Adrenal gland (tissue), 12 donors: ENCODE data around the gene CAPN2. TPM values are rescaled to one million over a fixed set of nuclear protein-coding genes. Genes with fewer than 3 reads are reported as not detected.

Experiments used
- DNase-seq, 7 donors: peaks; one replicate each; pipeline ENCODE4 v3.0.0-alpha.2; 2019 to 2020
- H3K27ac ChIP-seq, 5 donors: fragments of 200-600 bp; sonication (generic) in 4 of 5; 1 replicate in 3 of 5; 2 replicates in 2 of 5; pipeline versions ENCODE4 v1.5.1 to v1.8.0; 2016 to 2020; ENCODE audit warnings: mild to moderate bottlenecking in 1 of 5
- H3K27me3 ChIP-seq: fragments of 200-600 bp; 2 replicates; pipeline ENCODE4 v1.8.0; 2021
- H3K36me3 ChIP-seq, 2 donors: fragments of 200-600 bp; replicated peaks in 1 of 2; 1 replicate in 1 of 2; 2 replicates in 1 of 2; pipeline versions ENCODE4 v1.5.1 to v1.8.0; 2018 to 2022
- H3K4me1 ChIP-seq, 2 donors: fragments of 200-600 bp; replicated peaks in 1 of 2; 1 replicate in 1 of 2; 2 replicates in 1 of 2; pipeline versions ENCODE4 v1.5.1 to v1.8.0; 2018 to 2021
- H3K4me3 ChIP-seq, 4 donors: fragments of 200-600 bp; sonication (generic) in 3 of 4; one replicate each; pipeline ENCODE4 v1.5.1; 2016 to 2018
- H3K9me3 ChIP-seq, 3 donors: fragments of 200-600 bp; sonication (generic) in 1 of 3; replicated peaks in 1 of 3; 1 replicate in 2 of 3; 2 replicates in 1 of 3; pipeline versions ENCODE4 v1.5.1 to v1.8.0; 2016 to 2021
- CTCF ChIP-seq, 6 experiments: fragments of 450-650 bp in 4 of 6; fragments of 200-600 bp in 2 of 6; sonication (generic) in 1 of 6; IDR thresholded peaks; 1 replicate in 5 of 6; 2 replicates in 1 of 6; pipeline versions ENCODE4 v1.5.1 to v1.8.0; 2016 to 2021; ENCODE audit warnings: antibody characterized with exemption in 6 of 6, mild to moderate bottlenecking in 2 of 6, moderate library complexity in 1 of 6
- POLR2A ChIP-seq, 2 donors: fragments of 450-650 bp; IDR thresholded peaks; one replicate each; pipeline ENCODE4 v1.6.1; 2017; ENCODE audit warnings: antibody characterized with exemption in 2 of 2, mild to moderate bottlenecking in 2 of 2, moderate library complexity in 1 of 2
- WGBS, 4 donors: extraction: QIAGEN DNeasy Blood & Tissue Kit in 2 of 4; methylation state at CpG; one replicate each; pipeline versions ENCODE4 v1.1.5 to v1.1.7; 2013 to 2017; 5-methylcytosine and 5-hydroxymethylcytosine counted together
- intact Hi-C, 2 donors: fragments of 100-400 bp; cut with DNase I; formaldehyde crosslinking; loops; one replicate each; pipeline versions ENCODE4 v1.14.1 to v1.15.0; 2022 to 2023
- polyA plus RNA-seq, 3 donors: library from polyadenylated mRNA; stranded (reverse); fragments of 200-250 nt in 2 of 3; fragments of 350-450 nt in 1 of 3; fragmentation: Illumina TruSeq in 1 of 3; extraction: RNeasy Lipid Tissue Mini Kit (QIAGEN cat#74804) in 1 of 3; gene quantifications; one replicate each; pipeline ENCODE4 v1.2.3, GENCODE V29; 2013 to 2014
- total RNA-seq, 9 donors: library from RNA; depleted of rRNA in 4 of 9; stranded (reverse); fragments of >200 nt in 4 of 9; fragments of 120-200 nt in 1 of 9; fragmentation: NEBNext Ultra II Directional in 1 of 9; extraction: Animal tissue kit (Norgen Biotek cat#: 25700) in 1 of 9; gene quantifications; one replicate each; pipeline versions ENCODE4 v1.1.0 to v1.2.4, GENCODE V29; 2013 to 2023
- donor health status: healthy with polysubstance abuse.
- donor health status: Bipolar disorder and iron deficiency.
- donor health status: DM: yes; HTN: yes; CAD: no.
- donor health status: DM: no; HTN: no; CAD: no.
- donor health status: DM: no; HTN: no; CAD: no.
- donor health status: DM: yes; HTN: yes; CAD: no.

The CAPN2 gene
- total and polyA plus RNA-seq, 12 donors, result 110 to 366 (median 199) TPM

- no peaks in the 10 kb centered on the region for H3K36me3 ChIP-seq
- H3K4me1 ChIP-seq, result peaks cover 26 to 40% of the 10 kb centered on the region in 2 donors
- WGBS, 4 donors, result 61 to 80% (median 62%) methylated on average over 12 of the region's 12 CpGs
- H3K4me3 ChIP-seq, result no peak overlapping the region
- no peaks in the 10 kb centered on the region for H3K27me3 ChIP-seq
- peak in 5 of 7 donors; percentile 37 to 70 (median 53) for DNase-seq
- intact Hi-C loops, result no loop called here
- no peaks in the 10 kb centered on the region for H3K9me3 ChIP-seq
- peak overlapping the region; percentile 62 to 97 (median 90) for H3K27ac ChIP-seq
- TF ChIP-seq POLR2A (IDR thresholded peaks at IDR 0.05) (no peak), CTCF (IDR thresholded peaks at IDR 0.05) (no peak)
Measured at GRCh38 chr1:223706077-223706973, 6.0 kb upstream of the CAPN2 start.

DNA sequence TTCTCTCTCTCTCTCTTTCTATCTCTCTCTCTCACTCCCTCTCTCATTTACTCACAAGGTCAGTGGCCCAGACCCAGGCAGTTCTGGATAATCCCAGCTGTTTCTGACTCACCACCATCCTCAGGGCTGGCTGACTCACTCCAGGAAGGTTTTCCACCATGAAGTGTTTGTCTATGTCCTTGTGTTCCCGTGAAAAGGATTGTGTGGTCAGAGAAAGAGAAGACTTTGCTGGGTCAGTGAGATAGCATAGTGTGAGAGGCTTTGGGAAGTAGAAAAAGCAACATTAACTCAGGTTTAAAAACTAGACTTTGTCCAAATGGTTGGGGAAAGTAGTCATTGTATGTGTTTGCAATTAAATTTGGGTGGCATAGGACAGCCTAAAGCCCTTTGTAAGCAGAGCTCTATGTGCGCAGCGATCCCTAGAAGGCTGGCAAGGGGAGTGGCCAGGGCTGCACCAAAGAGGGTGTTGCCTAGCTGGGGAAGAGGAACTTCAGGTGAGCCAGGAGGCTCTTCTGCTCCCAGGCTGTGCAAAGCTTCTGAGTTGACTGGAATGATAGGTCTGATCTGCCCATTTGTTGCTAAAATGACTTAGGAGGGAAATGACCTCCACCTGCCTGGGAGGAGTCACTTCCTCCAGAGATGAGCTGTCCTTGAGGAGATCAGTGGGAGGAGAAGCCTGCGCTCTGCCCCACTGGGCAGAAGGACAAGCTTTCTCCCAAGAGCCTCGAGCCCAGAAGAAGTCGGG lies 4.9 kb upstream of the CAPN2 start:
- no peak overlapping the region for H3K4me3 ChIP-seq
- H3K4me1 ChIP-seq, result peaks cover 26 to 41% of the 10 kb centered on the region in 2 donors
- peak overlapping the region; percentile 77 to 97 (median 90) for H3K27ac ChIP-seq
- TF ChIP-seq POLR2A (IDR thresholded peaks at IDR 0.05), result peak in 1 of 2 donors; percentile 50
- peak in 2 of 6 experiments; percentile 26 to 28 for TF ChIP-seq CTCF (IDR thresholded peaks at IDR 0.05)
- H3K27me3 ChIP-seq, result no peaks in the 10 kb centered on the region
- H3K9me3 ChIP-seq, result no peaks in the 10 kb centered on the region
- 31 to 48% (median 39%) methylated on average over 5 to 6 of the region's 6 CpGs for WGBS, 4 donors
- no peaks in the 10 kb centered on the region for H3K36me3 ChIP-seq
- peak; percentile 83 to 97 (median 95) for DNase-seq
- intact Hi-C loops, result no loop called here

GRCh38 chr1:223708001-223708359 lies 4.4 kb upstream of the CAPN2 start:
- peak in 1 of 7 donors; percentile 45 for DNase-seq
- no peaks in the 10 kb centered on the region for H3K9me3 ChIP-seq
- H3K27me3 ChIP-seq, result no peaks in the 10 kb centered on the region
- intact Hi-C loops, result no loop called here
- H3K4me3 ChIP-seq, result no peak overlapping the region
- 54 to 74% (median 62%) methylated on average over 5 of the region's 5 CpGs for WGBS, 4 donors
- H3K4me1 ChIP-seq, result peaks cover 26 to 41% of the 10 kb centered on the region in 2 donors
- H3K36me3 ChIP-seq, result no peaks in the 10 kb centered on the region
- TF ChIP-seq CTCF (IDR thresholded peaks at IDR 0.05), result peak in 3 of 6 experiments; percentile 22 to 41 (median 38)
- TF ChIP-seq POLR2A (IDR thresholded peaks at IDR 0.05), result no peak
- H3K27ac ChIP-seq, result peak overlapping the region; percentile 77 to 97 (median 90)

DNA sequence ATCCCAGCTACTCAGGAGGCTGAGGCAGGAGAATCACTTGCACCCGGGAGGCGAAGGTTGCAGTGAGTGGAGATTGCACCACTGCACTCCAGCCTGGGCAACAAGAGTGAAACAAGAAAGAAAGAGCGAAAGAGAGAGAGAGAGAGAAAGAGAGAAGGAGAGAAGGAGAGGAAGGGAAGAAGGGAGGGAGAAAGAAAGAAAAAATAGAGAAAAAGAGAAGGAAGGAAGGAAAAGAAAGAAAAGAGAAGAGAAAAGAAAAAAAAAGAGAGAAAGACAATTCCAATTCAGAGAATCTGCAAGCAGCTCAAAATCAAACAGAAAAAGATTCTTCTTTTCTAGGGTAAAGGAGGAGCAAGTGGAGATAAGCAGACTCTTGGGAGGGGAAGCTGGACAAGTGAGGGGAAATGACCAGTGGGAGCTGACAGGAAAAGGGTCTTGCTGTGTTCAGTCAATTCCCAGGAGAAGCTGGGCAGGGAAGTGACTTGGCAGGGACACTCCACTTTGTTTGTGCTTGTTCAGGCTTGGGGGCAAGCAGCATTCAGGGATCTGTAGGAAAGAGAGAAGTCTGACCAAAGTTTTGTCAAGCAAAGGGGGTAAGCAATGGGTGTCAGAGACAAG lies 3.6 kb upstream of the CAPN2 start:
- Histone ChIP-seq H3K4me1 (peaks cover 34 to 48% of the 10 kb centered on the region in 2 donors), H3K27ac (peak overlapping the region in 2 of 5 donors; percentile 90 to 96), H3K36me3 (no peaks in the 10 kb centered on the region), H3K27me3 (no peaks in the 10 kb centered on the region), H3K9me3 (no peaks in the 10 kb centered on the region), H3K4me3 (no peak overlapping the region)
- intact Hi-C loops, result no loop called here
- WGBS, 4 donors, result 87 to 94% (median 94%) methylated on average over 3 of the region's 3 CpGs
- DNase-seq, result peak in 1 of 7 donors; percentile 18
- TF ChIP-seq CTCF (IDR thresholded peaks at IDR 0.05), result no peak
- no peak for TF ChIP-seq POLR2A (IDR thresholded peaks at IDR 0.05)
